HG03432 (cell line): ENCODE measurements around the gene UGT1A6.

ENCODE experiments used
- ATAC-seq: cut with Tn5 transposase; IDR thresholded peaks from one replicate; pipeline ENCODE4 v1.9.1; 2021; ENCODE audit warnings: mild to moderate bottlenecking, moderate library complexity; ENCODE audit not compliant: unreplicated experiment

Gene UGT1A6

DNA sequence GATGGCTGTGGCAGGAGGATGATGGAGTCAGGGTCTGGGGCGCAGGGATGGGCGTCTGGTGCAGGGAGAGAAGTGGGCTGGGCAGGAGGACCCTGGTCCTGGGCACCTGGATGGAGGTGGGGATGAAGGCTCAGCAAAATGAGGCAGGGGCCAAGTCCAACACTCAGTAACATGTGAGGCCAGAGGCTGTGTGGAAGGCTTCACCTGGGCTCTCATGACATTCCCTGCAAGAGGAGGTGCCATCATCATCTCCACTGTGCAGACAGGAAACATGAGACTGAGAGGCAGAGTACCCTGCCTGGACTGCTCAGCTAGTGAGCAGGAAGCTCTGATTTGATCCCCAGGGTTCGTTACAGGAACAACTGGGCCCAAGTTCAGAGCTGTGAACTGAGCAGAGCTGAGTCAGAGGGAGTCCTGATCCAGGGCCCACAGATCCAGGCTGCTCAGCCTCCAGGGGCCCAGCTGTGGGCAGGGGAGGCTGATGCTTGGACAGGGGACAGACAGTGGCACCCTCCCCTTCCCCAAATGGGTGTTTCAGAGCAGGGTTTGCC lies 124.7 kb downstream of the UGT1A6 start:
- no peak for ATAC-seq

DNA sequence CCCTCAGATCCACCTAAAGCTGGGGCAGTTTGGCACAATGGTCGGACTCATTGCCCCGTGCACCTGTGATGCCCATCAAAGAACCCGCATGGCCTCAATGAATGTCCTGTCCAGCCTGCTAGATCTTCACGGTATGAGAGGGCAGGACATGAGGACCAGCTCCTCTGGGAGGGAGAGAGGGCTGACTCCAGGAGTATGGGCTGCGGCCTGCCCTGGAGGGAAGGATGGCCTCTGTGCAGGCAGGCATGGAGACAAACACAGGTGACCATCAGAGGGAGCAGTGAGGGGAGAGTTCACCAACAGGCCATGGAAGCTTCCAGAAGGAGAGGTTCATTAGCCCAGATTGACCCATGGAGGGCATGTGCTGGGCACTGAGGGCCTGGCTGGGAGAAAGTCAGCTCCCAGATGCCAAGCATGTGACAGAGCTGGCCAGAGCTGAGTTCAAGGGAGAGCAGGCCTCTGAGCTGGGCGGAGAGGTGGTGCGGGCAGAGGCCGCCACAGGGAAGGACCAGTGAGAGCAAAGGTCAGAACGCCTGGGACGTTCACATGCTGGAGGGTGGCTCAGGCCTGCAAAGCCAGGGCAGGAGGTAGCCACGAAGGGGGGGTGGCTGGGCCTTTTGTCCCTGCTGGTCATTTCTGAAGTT lies 125.4 kb downstream of the UGT1A6 start:
- ATAC-seq = no peak

DNA sequence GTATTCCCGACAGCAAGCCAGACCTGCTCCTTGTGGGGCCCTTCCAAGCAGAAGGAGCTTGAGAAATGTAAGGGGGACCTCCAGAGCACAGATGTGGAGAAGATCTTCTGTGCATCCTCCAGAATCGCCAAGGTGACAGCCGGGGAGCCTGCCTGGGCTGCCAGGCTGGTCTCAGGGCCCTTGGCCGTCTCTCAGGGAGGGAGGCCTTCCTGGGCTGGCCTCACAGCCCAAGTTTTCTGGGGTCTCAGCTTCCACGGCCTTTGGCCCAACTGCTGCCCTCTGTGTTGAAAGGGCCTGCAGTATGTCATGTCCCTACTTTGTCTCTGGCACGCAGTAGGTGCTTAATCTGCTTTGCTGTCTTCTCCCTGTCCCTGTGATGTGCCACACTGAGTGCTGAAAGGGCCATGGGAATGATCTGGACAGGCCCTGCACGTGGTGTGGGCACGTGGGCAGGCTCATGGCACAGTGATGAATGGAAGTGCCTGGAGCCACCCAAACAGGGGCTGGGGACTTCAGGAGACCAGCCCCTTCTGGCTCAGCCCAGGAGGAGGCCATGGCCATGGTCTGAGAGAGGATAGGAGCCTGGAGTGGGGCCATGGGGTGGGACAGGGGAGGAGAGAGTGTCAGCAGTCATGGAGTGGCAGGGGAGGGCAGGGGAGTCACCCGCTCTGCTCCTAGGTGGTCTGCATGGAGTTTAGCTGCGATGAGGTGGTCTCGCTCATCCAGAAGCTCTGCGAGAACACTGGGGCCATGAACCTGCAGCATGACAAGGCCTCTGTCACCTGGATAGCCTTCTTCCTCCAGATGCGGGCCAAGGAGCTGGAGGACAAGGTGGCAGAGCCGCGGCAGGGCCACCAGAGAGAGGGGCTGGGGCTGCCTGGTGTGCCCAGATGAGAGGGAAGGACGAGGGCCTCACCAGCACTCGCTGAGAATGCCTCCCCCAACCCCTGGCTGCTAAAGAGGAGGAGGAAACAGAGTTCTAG lies 126.2 kb downstream of the UGT1A6 start:
- ATAC-seq = no peak

DNA sequence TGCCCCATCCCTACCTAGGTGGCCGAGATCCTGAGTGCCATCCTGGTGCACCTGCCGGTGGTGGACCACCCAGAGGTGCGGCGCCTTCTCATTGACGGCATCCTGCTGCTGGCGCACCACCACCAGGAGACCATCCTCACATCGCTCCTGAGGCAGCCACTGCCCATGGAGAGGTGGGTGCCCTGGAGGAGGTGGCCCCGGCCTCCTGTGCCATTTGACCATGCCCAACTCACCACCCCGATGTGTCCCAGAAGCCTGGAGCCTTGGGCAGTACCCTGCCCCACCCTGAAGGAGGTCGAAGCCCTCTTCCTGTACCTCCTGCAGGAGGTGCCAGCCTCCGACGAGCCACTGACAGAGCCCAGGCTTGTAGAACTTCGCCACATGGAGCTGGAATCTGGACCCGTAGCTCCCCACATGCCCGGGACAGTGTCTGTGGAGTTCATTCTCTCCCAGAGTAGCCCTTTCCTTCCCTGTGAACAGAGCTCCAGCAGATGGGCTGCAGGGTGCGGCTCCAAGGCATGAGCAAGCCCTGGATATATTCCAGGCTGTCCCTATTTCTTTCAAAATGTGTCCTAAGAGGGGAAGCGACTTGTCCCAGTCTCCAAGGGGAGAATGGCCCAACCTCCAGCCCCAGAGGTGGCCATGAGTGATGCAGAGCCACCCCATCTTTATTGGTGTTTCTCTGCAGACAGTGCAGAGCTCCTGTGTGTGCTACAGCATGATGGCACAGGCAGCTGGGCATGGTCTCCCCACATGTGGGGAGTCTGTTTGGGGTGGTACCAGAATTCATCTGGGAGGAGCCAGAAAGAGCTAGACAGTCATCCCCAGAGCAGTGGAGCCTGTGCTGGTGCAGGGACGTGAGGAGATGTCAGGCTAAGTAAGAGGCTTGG lies 127.4 kb downstream of the UGT1A6 start:
- no peak for ATAC-seq

DNA sequence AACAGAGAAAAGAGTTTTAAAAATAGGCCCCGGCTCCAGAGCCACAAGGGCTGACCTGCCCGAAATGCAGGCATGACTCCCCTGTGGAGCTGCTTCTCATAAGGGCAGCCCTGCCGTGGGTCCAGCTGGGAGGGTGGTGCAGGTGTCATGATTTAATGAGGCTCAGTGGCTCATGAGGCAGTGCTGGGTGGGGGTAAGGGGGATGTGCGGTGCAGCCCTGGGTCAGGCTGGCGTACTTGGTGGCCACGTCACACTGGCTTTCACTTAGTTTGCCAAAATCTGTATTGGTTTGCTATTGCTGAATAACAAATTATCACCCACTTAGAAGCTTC lies 128.1 kb downstream of the UGT1A6 start:
- ATAC-seq = no peak

DNA sequence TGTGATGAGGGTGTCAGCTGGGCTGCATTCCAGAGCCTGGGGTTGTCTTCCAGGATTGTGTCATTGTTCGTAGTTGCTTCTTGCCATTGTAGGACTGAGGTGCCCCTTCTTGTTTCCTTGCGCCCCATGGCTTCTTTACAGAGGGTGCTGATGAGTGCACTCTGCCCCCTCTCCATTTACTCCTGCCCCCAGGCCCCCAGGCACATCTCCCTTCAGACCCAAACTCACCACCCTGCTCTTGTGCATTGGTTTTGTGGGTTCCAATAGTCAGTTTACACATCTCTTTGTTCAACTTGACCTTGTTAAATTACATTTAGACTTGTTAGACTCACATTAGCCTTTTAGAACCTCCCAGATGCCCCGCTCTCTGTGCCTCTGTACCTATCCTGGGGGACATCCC lies 128.5 kb downstream of the UGT1A6 start:
- ATAC-seq = no peak

DNA sequence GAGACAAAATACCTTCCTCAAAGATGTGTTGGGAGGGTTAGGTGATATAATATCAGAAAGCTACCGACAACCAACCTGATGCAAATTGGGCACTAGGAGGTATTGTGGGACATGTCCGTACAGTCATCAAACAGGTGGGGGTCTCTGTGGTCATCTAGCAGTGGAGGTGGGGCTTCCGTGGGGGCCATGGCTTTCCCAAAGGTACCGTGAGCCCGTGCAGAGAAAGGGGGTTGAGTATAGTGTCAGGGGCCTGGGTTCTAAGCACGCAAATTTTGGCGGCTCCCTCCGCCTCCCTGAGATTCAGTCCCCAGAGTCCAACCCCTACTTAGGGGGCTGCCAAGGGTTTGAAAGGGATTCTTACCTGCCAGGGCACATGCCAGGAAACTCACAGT lies 129.0 kb downstream of the UGT1A6 start:
- no peak for ATAC-seq

DNA sequence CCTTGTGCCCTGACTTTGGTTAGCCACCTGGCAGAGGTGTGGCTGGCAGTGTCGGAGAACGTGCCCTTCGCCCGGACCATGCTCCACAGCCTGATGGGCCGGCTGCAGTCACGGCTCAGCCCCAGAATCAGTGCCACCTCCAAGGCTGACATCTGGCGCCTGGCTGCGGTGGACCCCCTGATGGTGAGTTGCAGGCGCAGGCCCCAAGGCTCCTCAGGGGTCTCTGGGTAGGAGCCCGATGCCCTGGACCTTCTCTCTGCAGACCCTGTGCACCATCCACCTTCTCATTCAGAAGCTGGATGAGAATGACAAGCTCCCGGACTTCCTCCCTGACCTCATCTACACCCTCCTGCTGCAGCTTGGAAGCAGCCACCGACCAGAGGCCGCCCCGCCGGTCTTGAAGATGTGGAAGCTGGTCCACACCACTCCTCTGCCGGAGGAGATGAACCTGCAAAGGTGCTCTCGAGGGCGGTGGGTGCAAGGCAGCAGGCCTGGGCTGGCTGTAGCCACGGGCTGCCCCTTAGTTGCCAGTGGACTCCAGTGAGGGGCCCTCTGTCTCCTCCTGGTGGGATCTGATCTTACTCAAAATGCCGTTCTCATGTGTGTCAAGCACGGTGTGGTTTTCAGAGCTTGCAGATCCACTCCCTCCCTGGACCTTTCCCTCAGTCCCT lies 129.5 kb downstream of the UGT1A6 start:
- no peak for ATAC-seq
